Measurements from ENCODE around the gene SIRPB1.
"Not testable (repeated sequence)": the region's sequence is repeated elsewhere in the genome, so short reads cannot be mapped to it uniquely, and the experiment has no call there.

Gene SIRPB1

GRCh38 chr20:1588533-1589460, 31.0 kb downstream of the SIRPB1 start:
- DNase-seq, result no peak

- DNase-seq, result no peak
These were observed 31.9 kb downstream of the SIRPB1 start for GRCh38 chr20:1587781-1588532.

- DNase-seq, result no peak
These were observed 40.3 kb downstream of the SIRPB1 start for GRCh38 chr20:1579488-1579887.

DNA sequence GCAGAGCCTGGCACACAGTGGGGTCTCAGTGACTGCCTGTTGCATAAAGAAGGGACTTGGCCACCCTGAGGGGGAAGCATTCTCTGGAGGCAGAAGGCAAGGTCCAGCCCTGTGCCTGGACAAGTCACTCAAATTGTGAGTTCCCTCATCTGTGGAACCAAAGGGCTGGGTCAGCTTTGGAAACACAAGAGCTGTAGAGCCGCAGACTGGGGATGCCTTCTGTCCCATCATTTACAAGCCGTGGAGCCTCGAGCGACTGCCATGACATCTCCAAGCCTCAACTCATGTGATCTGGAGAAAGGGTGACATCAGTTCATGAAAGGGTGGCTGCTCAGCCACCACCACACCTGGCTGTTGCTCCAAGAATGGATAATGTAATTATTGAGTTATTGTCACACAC, 41.9 kb downstream of the SIRPB1 start:
- DNase-seq, result no peak

GRCh38 chr20:1577313-1577712, 42.5 kb downstream of the SIRPB1 start:
- DNase-seq, result not testable (repeated sequence)

- DNase-seq, result no peak
These were observed 43.2 kb downstream of the SIRPB1 start for GRCh38 chr20:1576641-1577040.

GRCh38 chr20:1576003-1576402, 43.8 kb downstream of the SIRPB1 start:
- not testable (repeated sequence) for DNase-seq

DNA sequence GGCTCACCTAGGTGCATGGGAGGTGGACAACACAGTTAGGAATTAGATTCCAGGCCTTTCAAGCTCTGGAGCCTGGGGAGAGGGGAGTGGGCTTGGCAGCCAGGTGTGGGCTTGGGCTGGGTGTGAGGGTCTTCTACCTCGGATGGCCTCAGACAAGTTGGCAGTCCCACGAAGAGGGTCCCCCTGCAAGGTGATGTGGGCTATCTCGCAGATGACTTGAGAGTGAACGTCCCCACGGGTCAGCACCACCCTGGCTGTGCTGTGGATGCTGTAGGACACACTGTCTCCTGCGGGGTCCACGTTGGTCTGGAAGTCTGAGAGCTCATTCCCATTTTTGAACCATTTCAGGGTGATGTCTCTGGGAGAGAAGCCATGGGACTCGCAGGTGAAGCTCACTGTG, 48.2 kb downstream of the SIRPB1 start:
- not testable (repeated sequence) for DNase-seq
